Esophagus squamous epithelium (tissue), 5 donors: ENCODE measurements around the gene PCCA. TPM values are rescaled to one million over a fixed set of nuclear protein-coding genes. Genes with fewer than 3 reads are reported as not detected.
A peak's percentile ranks its signal among the peaks of the same experiment; 100 is the strongest.
"Not testable (repeated sequence)": the region's sequence is repeated elsewhere in the genome, so short reads cannot be mapped to it uniquely, and the experiment has no call there.

Experiments
- DNase-seq: peaks from one replicate; lab custom pipeline; 2025; lab: John Stamatoyannopoulos, UW
- H3K27ac ChIP-seq, 4 donors: fragments of 200-600 bp; sonication (generic); one replicate each; pipeline ENCODE4 v1.5.1; 2016 to 2019; ENCODE audit warnings: mild to moderate bottlenecking in 1 of 4
- H3K27me3 ChIP-seq, 4 donors: fragments of 200-600 bp; sonication (generic); 1 replicate in 3 of 4; 2 replicates in 1 of 4; pipeline versions ENCODE4 v1.5.1 to v1.6.0; 2017 to 2021; ENCODE audit warnings: antibody characterized with exemption in 1 of 4
- H3K36me3 ChIP-seq, 3 donors: fragments of 200-600 bp; sonication (generic); one replicate each; pipeline ENCODE4 v1.5.1; 2016 to 2019
- H3K4me1 ChIP-seq, 3 donors: fragments of 200-600 bp; sonication (generic); one replicate each; pipeline ENCODE4 v1.5.1; 2017 to 2019
- H3K4me3 ChIP-seq, 4 donors: fragments of 200-600 bp; sonication (generic); 1 replicate in 3 of 4; 2 replicates in 1 of 4; pipeline ENCODE4 v1.5.1; 2016 to 2019; ENCODE audit warnings: mild to moderate bottlenecking in 2 of 4, moderate library complexity in 1 of 4
- H3K9me3 ChIP-seq, 3 donors: fragments of 200-600 bp; sonication (generic); one replicate each; pipeline ENCODE4 v1.5.1; 2016 to 2019
- POLR2A ChIP-seq, 4 donors: fragments of 450-650 bp; IDR thresholded peaks; one replicate each; pipeline ENCODE4 v1.6.1; 2017; ENCODE audit warnings: antibody characterized with exemption in 4 of 4, mild to moderate bottlenecking in 4 of 4, moderate library complexity in 3 of 4
- WGBS, 2 donors: methylation state at CpG; one replicate each; pipeline ENCODE4 v1.1.5; 2018; 5-methylcytosine and 5-hydroxymethylcytosine counted together
- intact Hi-C: fragments of 100-400 bp; cut with DNase I; formaldehyde crosslinking; loops from one replicate; pipeline ENCODE4 v1.15.0; 2022
- total RNA-seq, 4 donors: library from RNA; depleted of rRNA; stranded (reverse); fragments of >200 nt; gene quantifications; one replicate each; pipeline ENCODE4 v1.1.0, GENCODE V29; 2016
- TF ChIP-seq, protein P1 (sequence below), 6 experiments: fragments of 450-650 bp in 4 of 6; fragments of 200-600 bp in 2 of 6; sonication (generic) in 2 of 6; IDR thresholded peaks; one replicate each; pipeline ENCODE4 v1.5.1; 2016 to 2019; ENCODE audit warnings: antibody characterized with exemption in 6 of 6, mild to moderate bottlenecking in 4 of 6, moderate library complexity in 4 of 6
- donor health status: DM: yes; HTN: yes; CAD: no.

Gene PCCA
- total RNA-seq, 4 donors from 2014 or later: 21.5 to 46.5 (median 30.2) TPM

DNA sequence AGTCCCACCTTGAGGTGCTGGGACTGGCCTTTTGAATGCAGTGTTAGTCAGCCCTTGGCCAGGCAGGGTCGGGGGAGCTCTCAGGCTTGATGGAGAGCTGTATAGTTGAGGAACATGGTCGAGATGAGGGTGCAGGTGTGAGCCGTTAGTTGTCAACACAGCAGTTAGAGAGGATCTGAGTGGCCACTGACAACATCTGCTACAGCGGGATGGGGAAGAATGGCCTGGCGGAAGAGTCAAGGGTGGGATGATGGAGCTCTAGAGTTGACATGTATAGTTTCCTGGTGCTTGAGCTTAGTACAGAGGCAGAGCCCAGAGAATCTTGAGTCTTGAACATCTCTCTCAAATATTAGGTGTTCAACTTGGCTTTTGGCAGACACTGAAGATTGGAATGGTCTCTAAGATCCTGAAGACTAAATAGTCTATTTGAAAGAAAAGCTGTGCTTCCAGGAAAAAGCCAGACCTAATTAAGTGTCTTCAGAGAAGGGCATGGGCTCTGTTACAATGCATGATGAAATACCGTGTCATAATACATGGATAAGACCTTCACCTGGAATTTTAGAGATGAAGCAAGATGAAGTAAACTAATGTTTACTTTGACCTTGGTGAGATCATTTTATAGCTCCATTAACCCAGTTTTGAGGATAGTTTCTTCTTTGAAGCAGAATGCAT is 9.7 kb downstream of the PCCA start:
- no peaks in the 10 kb centered on the region for H3K9me3 ChIP-seq
- DNase-seq: no peak
- peaks cover 0 to 11% (median 0%) of the 10 kb centered on the region in 3 donors for H3K36me3 ChIP-seq
- intact Hi-C loops: no loop called here
- no peak overlapping the region for H3K27ac ChIP-seq
- no peak for TF ChIP-seq POLR2A (IDR thresholded peaks at IDR 0.05)
- TF ChIP-seq, protein P1, sequence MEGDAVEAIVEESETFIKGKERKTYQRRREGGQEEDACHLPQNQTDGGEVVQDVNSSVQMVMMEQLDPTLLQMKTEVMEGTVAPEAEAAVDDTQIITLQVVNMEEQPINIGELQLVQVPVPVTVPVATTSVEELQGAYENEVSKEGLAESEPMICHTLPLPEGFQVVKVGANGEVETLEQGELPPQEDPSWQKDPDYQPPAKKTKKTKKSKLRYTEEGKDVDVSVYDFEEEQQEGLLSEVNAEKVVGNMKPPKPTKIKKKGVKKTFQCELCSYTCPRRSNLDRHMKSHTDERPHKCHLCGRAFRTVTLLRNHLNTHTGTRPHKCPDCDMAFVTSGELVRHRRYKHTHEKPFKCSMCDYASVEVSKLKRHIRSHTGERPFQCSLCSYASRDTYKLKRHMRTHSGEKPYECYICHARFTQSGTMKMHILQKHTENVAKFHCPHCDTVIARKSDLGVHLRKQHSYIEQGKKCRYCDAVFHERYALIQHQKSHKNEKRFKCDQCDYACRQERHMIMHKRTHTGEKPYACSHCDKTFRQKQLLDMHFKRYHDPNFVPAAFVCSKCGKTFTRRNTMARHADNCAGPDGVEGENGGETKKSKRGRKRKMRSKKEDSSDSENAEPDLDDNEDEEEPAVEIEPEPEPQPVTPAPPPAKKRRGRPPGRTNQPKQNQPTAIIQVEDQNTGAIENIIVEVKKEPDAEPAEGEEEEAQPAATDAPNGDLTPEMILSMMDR (IDR thresholded peaks at IDR 0.05): no peak
- H3K4me3 ChIP-seq: no peak overlapping the region
- 83 to 95% methylated on average over 6 of the region's 6 CpGs for WGBS, 2 donors
- H3K27me3 ChIP-seq: no peaks in the 10 kb centered on the region
- peaks cover 15 to 39% (median 18%) of the 10 kb centered on the region in 3 donors for H3K4me1 ChIP-seq

DNA sequence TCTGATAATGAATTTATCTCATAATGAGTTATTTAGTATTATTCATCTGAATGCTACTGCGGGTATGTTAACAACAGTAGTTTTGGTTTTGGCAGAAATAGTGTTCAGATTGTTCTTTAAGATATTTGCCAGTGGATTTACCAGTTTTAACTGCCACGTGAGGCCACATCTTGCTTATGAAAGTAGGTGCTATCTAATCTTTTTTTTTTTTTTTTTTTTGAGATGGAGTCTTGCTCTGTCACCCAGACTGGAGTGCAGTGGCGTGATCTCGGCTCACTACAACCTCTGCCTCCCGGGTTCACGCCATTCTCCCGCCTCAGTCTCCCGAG is 10.2 kb downstream of the PCCA start:
- peaks cover 0 to 16% (median 0%) of the 10 kb centered on the region in 3 donors for H3K36me3 ChIP-seq
- DNase-seq, H3K9me3 ChIP-seq, intact Hi-C loops, H3K27me3 ChIP-seq, H3K4me3 ChIP-seq: not testable (repeated sequence)
- WGBS, 2 donors: 84 to 85% methylated on average over 8 of the region's 8 CpGs
- H3K4me1 ChIP-seq: peaks cover 15 to 39% (median 18%) of the 10 kb centered on the region in 3 donors
- H3K27ac ChIP-seq: peak overlapping the region in 2 of 4 donors; percentile 71 to 72

DNA sequence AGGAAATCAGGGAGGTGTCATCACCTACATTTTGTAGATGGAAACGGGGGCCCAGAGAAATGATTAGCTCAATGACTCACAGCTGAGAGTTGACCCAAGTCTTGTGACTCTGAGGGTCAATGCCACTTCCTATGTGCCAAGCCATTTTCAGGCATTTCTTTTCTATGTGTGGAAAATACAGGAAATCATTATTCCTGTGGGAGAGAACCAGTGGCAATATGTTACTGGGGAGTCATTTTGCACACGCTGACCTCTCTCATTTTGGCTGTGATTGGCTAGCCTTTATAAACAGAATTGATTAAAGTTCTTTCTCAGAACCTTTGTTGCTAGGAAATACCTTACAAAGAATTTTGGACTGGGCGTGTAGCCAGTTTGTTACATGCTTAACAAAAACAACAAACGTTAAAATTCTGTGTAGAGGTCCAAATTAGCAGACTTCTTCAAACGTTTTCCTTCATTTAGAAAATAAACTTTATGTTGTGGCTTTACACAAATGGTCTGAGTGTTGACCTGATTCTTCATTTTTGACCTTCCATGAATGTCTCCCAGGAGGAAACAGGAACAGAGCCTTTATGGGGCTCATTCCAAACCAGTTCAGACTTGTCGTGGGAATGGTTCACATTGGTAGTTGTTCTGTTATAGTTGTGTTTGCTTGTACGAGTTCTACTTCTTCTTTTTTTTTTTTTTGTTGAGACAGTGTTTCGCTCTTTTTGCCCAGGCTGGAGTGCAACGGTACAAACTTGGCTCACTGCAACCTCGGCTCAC is 11.4 kb downstream of the PCCA start:
- Histone ChIP-seq H3K4me1 (peaks cover 15 to 39% (median 18%) of the 10 kb centered on the region in 3 donors), H3K4me3 (peak overlapping the region in 3 of 4 donors; percentile 8 to 18 (median 13)), H3K27me3 (no peaks in the 10 kb centered on the region), H3K9me3 (no peaks in the 10 kb centered on the region), H3K36me3 (peaks cover 0 to 19% (median 0%) of the 10 kb centered on the region in 3 donors), H3K27ac (peak overlapping the region; percentile 23 to 72 (median 62))
- WGBS, 2 donors: 19 to 28% methylated on average over 10 of the region's 10 CpGs
- intact Hi-C loops: no loop called here
- DNase-seq: no peak
- TF ChIP-seq, protein P1 (IDR thresholded peaks at IDR 0.05): no peak
- TF ChIP-seq POLR2A (IDR thresholded peaks at IDR 0.05): no peak

DNA sequence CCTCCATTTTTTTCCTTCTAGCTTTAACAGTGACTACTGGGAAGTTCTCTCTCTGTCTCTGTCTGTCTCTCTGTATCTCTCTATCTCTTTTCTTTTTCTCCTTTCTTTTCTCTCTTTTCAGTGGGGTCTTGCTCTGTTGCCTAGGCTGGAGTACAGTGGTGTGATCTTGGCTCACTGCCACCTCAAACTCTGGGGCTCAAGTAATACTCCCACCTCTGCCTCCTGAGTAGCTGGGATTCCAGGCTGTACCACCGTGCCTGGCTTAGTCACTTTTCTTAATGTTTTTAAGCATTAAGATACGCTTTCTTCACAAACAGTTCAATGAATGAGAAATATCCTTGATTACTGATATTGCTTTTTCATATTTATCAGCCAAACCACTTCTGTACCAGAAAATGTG is 13.1 kb downstream of the PCCA start:
- H3K9me3 ChIP-seq: no peaks in the 10 kb centered on the region
- no peak overlapping the region for H3K27ac ChIP-seq
- no peak for DNase-seq
- TF ChIP-seq, protein P1 (IDR thresholded peaks at IDR 0.05): no peak
- no peak for TF ChIP-seq POLR2A (IDR thresholded peaks at IDR 0.05)
- no peaks in the 10 kb centered on the region for H3K27me3 ChIP-seq
- H3K4me1 ChIP-seq: peaks cover 15 to 51% (median 24%) of the 10 kb centered on the region in 3 donors
- 73 to 95% methylated on average over 2 of the region's 2 CpGs for WGBS, 2 donors
- peaks cover 0 to 19% (median 0%) of the 10 kb centered on the region in 3 donors for H3K36me3 ChIP-seq
- H3K4me3 ChIP-seq: no peak overlapping the region
- intact Hi-C loops: no loop called here

DNA sequence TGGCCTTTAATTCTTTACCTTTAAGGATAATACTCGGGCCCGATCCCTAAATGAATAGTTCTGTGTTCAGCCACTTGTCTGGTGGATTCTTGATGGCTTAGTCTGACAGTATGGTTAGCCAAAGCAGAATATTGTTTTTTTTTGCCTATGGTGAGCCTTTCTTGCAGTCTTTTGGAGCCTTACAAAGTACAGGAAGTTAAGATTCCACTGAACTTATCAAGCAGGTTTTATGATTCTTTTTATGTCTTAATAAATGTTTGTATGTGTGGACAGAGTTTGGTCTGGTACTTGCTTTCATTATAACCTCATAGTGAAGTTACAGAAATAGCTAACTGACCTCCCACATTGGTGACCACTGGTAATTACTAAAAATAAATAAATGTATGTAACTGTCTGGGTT is 17.1 kb downstream of the PCCA start:
- peak overlapping the region in 3 of 4 donors; percentile 49 to 58 (median 54) for H3K27ac ChIP-seq
- no peak for DNase-seq
- intact Hi-C loops: no loop called here
- H3K9me3 ChIP-seq: no peaks in the 10 kb centered on the region
- H3K4me3 ChIP-seq: no peak overlapping the region
- H3K27me3 ChIP-seq: no peaks in the 10 kb centered on the region
- WGBS, 2 donors: 47 to 49% methylated on average over 2 of the region's 2 CpGs
- peaks cover 0 to 19% (median 0%) of the 10 kb centered on the region in 3 donors for H3K36me3 ChIP-seq
- TF ChIP-seq POLR2A (IDR thresholded peaks at IDR 0.05): no peak
- TF ChIP-seq, protein P1 (IDR thresholded peaks at IDR 0.05): no peak
- peaks cover 0 to 42% (median 9%) of the 10 kb centered on the region in 3 donors for H3K4me1 ChIP-seq
